Activated CD8-positive, alpha-beta memory T cell treated with anti-CD3 and anti-CD28 coated beads, Interleukin-2, amount 50 U/mL, for 24 hours (primary cell): ENCODE measurements around the gene PCAT6.

Source experiments
- DNase-seq: peaks from one replicate; pipeline ENCODE4 v3.0.0-alpha.2; 2020; ENCODE audit errors: extremely low read depth

Gene PCAT6

DNA sequence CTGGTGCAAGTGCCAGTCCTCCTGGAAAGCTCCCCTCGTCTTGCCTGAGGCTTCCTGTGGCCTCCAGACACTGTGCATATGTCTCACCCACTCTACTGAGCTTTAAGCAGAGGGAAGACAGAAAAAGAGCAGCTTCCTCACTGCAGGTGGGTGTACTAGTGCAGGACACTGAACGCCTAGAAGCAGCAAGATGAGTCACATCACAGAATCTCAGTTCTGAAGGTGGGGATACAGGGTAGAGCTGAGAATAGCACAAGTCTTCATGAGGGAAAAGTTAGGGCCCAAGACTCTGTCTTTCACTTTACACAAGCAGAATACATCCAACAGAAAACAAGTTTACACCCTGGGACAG is 37.4 kb downstream of the PCAT6 start:
- no peak for DNase-seq

GRCh38 chr1:202850593-202851362 is 40.0 kb downstream of the PCAT6 start:
- DNase-seq = no peak

GRCh38 chr1:202852163-202852904 is 41.6 kb downstream of the PCAT6 start:
- DNase-seq = no peak

DNA sequence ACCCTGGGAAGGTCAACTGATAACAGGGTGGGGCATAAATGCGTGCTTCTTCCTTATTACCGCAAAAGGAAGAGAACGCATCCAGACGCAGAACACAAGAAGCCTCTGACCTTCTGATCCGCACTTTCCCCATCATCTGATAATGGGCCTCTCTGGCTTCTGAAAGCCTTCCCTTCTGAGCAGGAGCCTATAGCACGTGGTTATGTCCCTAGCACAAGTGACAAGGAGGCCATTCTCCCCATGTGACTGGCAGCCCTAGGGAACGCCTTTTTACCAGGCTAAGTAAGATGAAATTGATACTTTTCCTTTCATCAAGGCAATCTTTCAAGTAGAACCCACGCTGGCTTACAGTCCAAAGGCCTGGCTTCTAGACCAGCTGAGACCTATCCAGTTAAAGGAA is 44.0 kb downstream of the PCAT6 start:
- no peak for DNase-seq

DNA sequence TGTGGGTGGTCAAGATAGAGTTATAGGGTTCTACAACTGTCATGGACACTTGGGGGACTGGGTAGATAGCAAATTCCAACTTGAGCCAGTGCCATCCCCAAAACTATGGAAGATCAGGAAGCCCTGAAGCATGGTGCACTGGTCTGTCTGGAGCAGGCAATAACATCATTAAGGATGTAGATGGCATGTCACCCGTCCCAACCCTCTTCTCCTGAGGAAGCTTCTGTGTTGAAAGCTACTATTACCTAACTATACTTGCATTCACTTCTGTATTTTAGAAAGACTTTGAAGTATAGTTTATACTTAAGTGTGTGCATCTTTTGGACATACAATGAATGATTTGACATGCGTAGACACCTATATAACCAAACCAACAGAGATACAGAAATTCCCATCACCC is 45.3 kb downstream of the PCAT6 start:
- no peak for DNase-seq

DNA sequence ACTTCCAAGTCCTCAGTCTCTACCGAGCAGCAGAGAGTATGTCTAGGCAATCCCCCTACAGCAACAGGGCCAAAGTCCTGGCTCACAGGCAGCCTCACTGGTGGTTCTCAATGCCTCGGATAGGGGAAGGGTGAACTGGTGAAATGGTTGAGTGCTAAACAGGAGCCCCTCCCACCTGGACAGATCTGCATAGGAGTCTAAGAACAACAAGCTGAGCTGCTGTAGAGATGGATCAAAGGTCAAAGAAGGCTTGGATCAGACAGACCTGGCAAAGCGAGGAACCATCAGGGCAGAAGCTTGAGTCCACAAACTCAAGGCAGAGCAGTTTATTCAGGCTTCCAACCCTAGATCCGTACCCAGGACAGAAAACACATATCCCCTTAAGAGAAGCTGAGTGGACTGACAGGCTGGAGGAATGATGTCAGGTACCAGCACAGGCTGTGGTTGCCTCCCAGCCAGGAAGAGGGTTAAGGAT is 46.4 kb downstream of the PCAT6 start:
- no peak for DNase-seq

GRCh38 chr1:202858331-202858730 is 47.6 kb downstream of the PCAT6 start:
- no peak for DNase-seq

GRCh38 chr1:202858789-202859414 is 48.1 kb downstream of the PCAT6 start:
- no peak for DNase-seq

DNA sequence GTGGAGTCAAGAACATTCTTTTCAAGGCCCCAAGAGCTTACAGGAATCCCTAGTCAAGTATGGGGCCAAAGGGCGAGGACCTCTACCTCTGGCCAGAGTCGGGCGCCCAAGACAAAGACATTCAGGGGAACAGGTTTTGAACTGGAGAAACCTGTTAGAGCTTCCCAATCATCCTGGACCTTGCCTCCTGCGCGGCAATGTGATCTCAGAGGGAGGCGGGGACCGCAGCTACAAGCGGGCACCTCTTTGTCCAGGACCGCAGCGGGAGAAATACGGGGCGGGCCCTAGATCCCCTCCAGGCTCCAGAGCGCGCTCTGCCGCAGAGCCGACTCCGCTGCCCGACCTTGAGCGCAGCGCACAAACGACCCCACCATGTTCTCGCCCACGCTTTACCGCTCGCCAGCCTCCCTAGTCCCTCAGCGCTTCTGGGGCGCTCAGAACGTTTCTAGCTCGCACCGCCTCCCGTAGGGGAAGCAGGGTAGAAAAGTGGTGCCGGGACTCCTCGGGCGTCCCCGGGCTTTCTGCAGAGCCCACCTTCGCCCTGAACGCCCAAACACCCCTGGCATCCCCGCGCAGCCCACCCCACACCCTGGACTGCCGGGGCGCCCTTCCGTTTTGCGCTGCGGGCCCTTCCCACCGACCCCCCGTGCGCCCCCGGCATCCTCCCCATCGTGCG is 50.1 kb downstream of the PCAT6 start:
- peak; percentile 8 for DNase-seq
